DND-41 (cell line): ENCODE data around the gene SLC39A8.
A peak's percentile ranks its signal among the peaks of the same experiment; 100 is the strongest.

Experiments
- ATAC-seq: fragments of 200-7000 bp; cut with Tn5 transposase; 3 replicates; pipeline ENCODE4 v1.9.1; 2021; ENCODE audit warnings: low read depth; ENCODE audit not compliant: insufficient read depth
- DNase-seq: peaks from one replicate; pipeline ENCODE4 v3.0.0-alpha.2; 2020
- H2AFZ ChIP-seq: 2 replicates; pipeline ENCODE4 v1.6.0; 2012; ENCODE audit warnings: low read depth, low read length
- H3K27ac ChIP-seq: 2 replicates; pipeline ENCODE4 v1.5.1; 2012; ENCODE audit warnings: low read length, inconsistent platforms
- H3K27me3 ChIP-seq: fragments of 200-600 bp; sonication (generic); 2 replicates; pipeline ENCODE4 v1.6.0; 2012; ENCODE audit warnings: low read length, mild to moderate bottlenecking, inconsistent platforms; ENCODE audit not compliant: insufficient read depth, poor library complexity
- H3K36me3 ChIP-seq: 2 replicates; pipeline ENCODE4 v1.5.1; 2012; ENCODE audit warnings: low read length, inconsistent platforms; ENCODE audit not compliant: insufficient read depth
- H3K4me1 ChIP-seq: 2 replicates; pipeline ENCODE4 v1.5.1; 2012; ENCODE audit warnings: mild to moderate bottlenecking, low read length; ENCODE audit not compliant: insufficient read depth
- H3K4me2 ChIP-seq: 2 replicates; pipeline ENCODE4 v1.6.0; 2012; ENCODE audit warnings: mild to moderate bottlenecking, moderate library complexity, low read length, inconsistent platforms; ENCODE audit not compliant: insufficient read depth
- H3K4me3 ChIP-seq, 2 experiments: fragments of 200-600 bp in 1 of 2; shearing (Covaris generic) in 1 of 2; 2 replicates each; pipeline ENCODE4 v1.5.1; 2012 to 2016; ENCODE audit warnings: inconsistent platforms in 2 of 2, low read length in 2 of 2, mild to moderate bottlenecking in 2 of 2, low read depth in 1 of 2, moderate library complexity in 1 of 2
- H3K79me2 ChIP-seq: 2 replicates; pipeline ENCODE4 v1.6.0; 2012; ENCODE audit warnings: low read length, inconsistent platforms; ENCODE audit not compliant: insufficient read depth
- H3K9ac ChIP-seq: 2 replicates; pipeline ENCODE4 v1.6.0; 2012; ENCODE audit warnings: low read depth, mild to moderate bottlenecking, inconsistent platforms, low read length, moderate library complexity
- H3K9me3 ChIP-seq: 2 replicates; pipeline ENCODE4 v1.5.1; 2012; ENCODE audit warnings: low read length, moderate library complexity, mild to moderate bottlenecking, inconsistent platforms; ENCODE audit not compliant: insufficient read depth, severe bottlenecking
- H4K20me1 ChIP-seq: 2 replicates; pipeline ENCODE4 v1.6.0; 2012; ENCODE audit warnings: low read length; ENCODE audit not compliant: insufficient read depth
- CTCF ChIP-seq: IDR thresholded peaks from 2 replicates; pipeline ENCODE4 v1.5.1; 2012; ENCODE audit warnings: borderline replicate concordance, low read length, moderate library complexity, mild to moderate bottlenecking; ENCODE audit not compliant: poor library complexity, severe bottlenecking; ENCODE audit errors: extremely low read depth
- EZH2 ChIP-seq: IDR thresholded peaks from 3 replicates; pipeline ENCODE4 v1.6.1; 2012; ENCODE audit warnings: borderline replicate concordance, low read depth, mild to moderate bottlenecking, moderate library complexity, low read length, inconsistent platforms; ENCODE audit not compliant: severe bottlenecking

The SLC39A8 gene

GRCh38 chr4:102350634-102351033 is 5.4 kb upstream of the SLC39A8 start:
- H3K27me3 ChIP-seq = no peaks in the 10 kb centered on the region
- H2AFZ ChIP-seq = no peak overlapping the region
- no peaks in the 10 kb centered on the region for H3K9me3 ChIP-seq
- ATAC-seq (no peak), DNase-seq (no peak)
- H3K36me3 ChIP-seq = no peaks in the 10 kb centered on the region
- H3K79me2 ChIP-seq = no peaks in the 10 kb centered on the region
- H3K27ac ChIP-seq = no peak overlapping the region
- H3K4me3 ChIP-seq = no peak overlapping the region
- TF ChIP-seq CTCF = no peak
- no peak for TF ChIP-seq EZH2
- H3K4me1 ChIP-seq = peaks cover 12% of the 10 kb centered on the region
- no peak overlapping the region for H3K4me2 ChIP-seq
- no peak overlapping the region for H3K9ac ChIP-seq
- H4K20me1 ChIP-seq = no peaks in the 10 kb centered on the region

GRCh38 chr4:102348701-102349100 is 3.4 kb upstream of the SLC39A8 start:
- Histone ChIP-seq H3K27me3 (no peaks in the 10 kb centered on the region), H3K9ac (no peak overlapping the region), H3K79me2 (peaks cover 7% of the 10 kb centered on the region), H3K27ac (no peak overlapping the region), H3K4me2 (no peak overlapping the region), H3K4me1 (peaks cover 14% of the 10 kb centered on the region), H3K9me3 (no peaks in the 10 kb centered on the region), H4K20me1 (no peaks in the 10 kb centered on the region), H2AFZ (no peak overlapping the region), H3K36me3 (no peaks in the 10 kb centered on the region), H3K4me3 (no peak overlapping the region)
- TF ChIP-seq CTCF (no peak), EZH2 (no peak)
- DNase-seq (no peak), ATAC-seq (no peak)

GRCh38 chr4:102345795-102346100 is 466 bp upstream of the SLC39A8 start:
- Histone ChIP-seq H4K20me1 (peaks cover 13% of the 10 kb centered on the region; the same call in 1 of the 2 replicates), H3K79me2 (peaks cover 36% of the 10 kb centered on the region), H3K4me2 (peak overlapping the region; percentile 80), H3K9me3 (no peaks in the 10 kb centered on the region), H3K27ac (peak overlapping the region; percentile 87), H3K36me3 (peaks cover 3% of the 10 kb centered on the region; the same call in 1 of the 2 replicates), H3K4me3 (peak overlapping the region; percentile 72 to 80; a peak in 3 of 4 replicates), H3K4me1 (peaks cover 41% of the 10 kb centered on the region), H3K27me3 (no peaks in the 10 kb centered on the region), H3K9ac (peak overlapping the region; percentile 89), H2AFZ (peak overlapping the region; percentile 85)
- DNase-seq (no peak), ATAC-seq (no peak)
- TF ChIP-seq CTCF = no peak
- no peak for TF ChIP-seq EZH2

GRCh38 chr4:102344520-102344953 is 745 bp downstream of the SLC39A8 start:
- peak; percentile 71 for DNase-seq
- peak overlapping the region; percentile 87 for H3K27ac ChIP-seq

More at GRCh38 chr4:102344520-102344953, 745 bp downstream of the SLC39A8 start:
- peak; percentile 60 for ATAC-seq
- H3K9ac ChIP-seq = peak overlapping the region; percentile 89
- H3K36me3 ChIP-seq = peaks cover 3% of the 10 kb centered on the region; the same call in 1 of the 2 replicates
- H3K4me1 ChIP-seq = peaks cover 47% of the 10 kb centered on the region
- TF ChIP-seq EZH2 (no peak), CTCF (no peak)
- H3K27me3 ChIP-seq = no peaks in the 10 kb centered on the region
- H4K20me1 ChIP-seq = peaks cover 17% of the 10 kb centered on the region; the same call in 1 of the 2 replicates
- peak overlapping the region; percentile 67 for H2AFZ ChIP-seq
- H3K4me2 ChIP-seq = peak overlapping the region; percentile 80
- H3K4me3 ChIP-seq = peak overlapping the region; percentile 72 to 80
- no peaks in the 10 kb centered on the region for H3K9me3 ChIP-seq
- peaks cover 48% of the 10 kb centered on the region for H3K79me2 ChIP-seq
